ENCODE measurements around the gene RRM1.
"Not testable (repeated sequence)": the region's sequence is repeated elsewhere in the genome, so short reads cannot be mapped to it uniquely, and the experiment has no call there.

The RRM1 gene

GRCh38 chr11:4095509-4096230 is 1.1 kb downstream of the RRM1 start:
- Mint-ChIP-seq H3K9me3 (no peaks in the 10 kb centered on the region), H3K4me1 (peaks cover 80% of the 10 kb centered on the region), H3K36me3 (peaks cover 7% of the 10 kb centered on the region)

GRCh38 chr11:4098026-4098621 is 3.5 kb downstream of the RRM1 start:
- Mint-ChIP-seq H3K4me3 (no peak overlapping the region), H3K36me3 (peaks cover 10% of the 10 kb centered on the region), H3K9me3 (no peaks in the 10 kb centered on the region), H3K27me3 (no peaks in the 10 kb centered on the region), H3K27ac (no peak overlapping the region), H3K4me1 (peaks cover 71% of the 10 kb centered on the region)

More at GRCh38 chr11:4095509-4096230, 1.1 kb downstream of the RRM1 start:
- Mint-ChIP-seq H3K27ac (peak overlapping the region; percentile 97), H3K4me3 (peak overlapping the region; percentile 94), H3K27me3 (no peaks in the 10 kb centered on the region)

GRCh38 chr11:4102711-4103110 is 8.1 kb downstream of the RRM1 start:
- Mint-ChIP-seq H3K36me3 (peaks cover 17% of the 10 kb centered on the region), H3K27ac (peak overlapping the region; percentile 3), H3K9me3 (no peaks in the 10 kb centered on the region), H3K4me1 (peaks cover 42% of the 10 kb centered on the region), H3K27me3 (no peaks in the 10 kb centered on the region), H3K4me3 (no peak overlapping the region)

- Mint-ChIP-seq H3K36me3 (peaks cover 18% of the 10 kb centered on the region), H3K27me3 (no peaks in the 10 kb centered on the region), H3K4me1 (peaks cover 37% of the 10 kb centered on the region), H3K4me3 (no peak overlapping the region), H3K9me3 (no peaks in the 10 kb centered on the region), H3K27ac (no peak overlapping the region)
Observed at GRCh38 chr11:4103269-4103668, 8.7 kb downstream of the RRM1 start.

- Mint-ChIP-seq H3K36me3 (peaks cover 16% of the 10 kb centered on the region), H3K4me3 (no peak overlapping the region), H3K27me3 (no peaks in the 10 kb centered on the region), H3K4me1 (peaks cover 13% of the 10 kb centered on the region), H3K27ac (no peak overlapping the region), H3K9me3 (no peaks in the 10 kb centered on the region)
Observed at GRCh38 chr11:4105916-4106315, 11.3 kb downstream of the RRM1 start.

GRCh38 chr11:4111834-4112233 is 17.2 kb downstream of the RRM1 start:
- Mint-ChIP-seq H3K27ac (no peak overlapping the region), H3K36me3 (peaks cover 20% of the 10 kb centered on the region), H3K4me1 (no peaks in the 10 kb centered on the region), H3K9me3 (no peaks in the 10 kb centered on the region), H3K4me3 (no peak overlapping the region), H3K27me3 (no peaks in the 10 kb centered on the region)

GRCh38 chr11:4115128-4115527 is 20.5 kb downstream of the RRM1 start:
- H3K36me3 Mint-ChIP-seq: peaks cover 20% of the 10 kb centered on the region
- H3K9me3 Mint-ChIP-seq: no peaks in the 10 kb centered on the region
- no peak overlapping the region for H3K4me3 Mint-ChIP-seq
- H3K27me3 Mint-ChIP-seq: no peaks in the 10 kb centered on the region
- peaks cover 3% of the 10 kb centered on the region for H3K4me1 Mint-ChIP-seq
- no peak overlapping the region for H3K27ac Mint-ChIP-seq

GRCh38 chr11:4118107-4118506 is 23.5 kb downstream of the RRM1 start:
- peaks cover 3% of the 10 kb centered on the region for H3K4me1 Mint-ChIP-seq
- H3K4me3 Mint-ChIP-seq: no peak overlapping the region
- no peak overlapping the region for H3K27ac Mint-ChIP-seq
- peaks cover 30% of the 10 kb centered on the region for H3K36me3 Mint-ChIP-seq
- H3K9me3 Mint-ChIP-seq: no peaks in the 10 kb centered on the region
- H3K27me3 Mint-ChIP-seq: no peaks in the 10 kb centered on the region

- H3K27ac Mint-ChIP-seq: no peak overlapping the region
Observed at GRCh38 chr11:4123218-4123617, 28.6 kb downstream of the RRM1 start.

GRCh38 chr11:4125141-4125540 is 30.5 kb downstream of the RRM1 start:
- Mint-ChIP-seq H3K36me3 (peaks cover 36% of the 10 kb centered on the region), H3K4me3 (no peak overlapping the region), H3K27ac (no peak overlapping the region), H3K9me3 (no peaks in the 10 kb centered on the region), H3K27me3 (no peaks in the 10 kb centered on the region), H3K4me1 (no peaks in the 10 kb centered on the region)

More at GRCh38 chr11:4123218-4123617, 28.6 kb downstream of the RRM1 start:
- H3K4me1 Mint-ChIP-seq: no peaks in the 10 kb centered on the region
- no peaks in the 10 kb centered on the region for H3K9me3 Mint-ChIP-seq
- H3K27me3 Mint-ChIP-seq: no peaks in the 10 kb centered on the region
- H3K4me3 Mint-ChIP-seq: no peak overlapping the region
- H3K36me3 Mint-ChIP-seq: peaks cover 36% of the 10 kb centered on the region

GRCh38 chr11:4127357-4127756 is 32.8 kb downstream of the RRM1 start:
- Mint-ChIP-seq H3K4me1 (no peaks in the 10 kb centered on the region), H3K27me3 (no peaks in the 10 kb centered on the region), H3K27ac (no peak overlapping the region), H3K9me3 (no peaks in the 10 kb centered on the region), H3K4me3 (no peak overlapping the region), H3K36me3 (peaks cover 25% of the 10 kb centered on the region)

GRCh38 chr11:4130219-4130618 is 35.6 kb downstream of the RRM1 start:
- not testable (repeated sequence) for H3K4me3 Mint-ChIP-seq, H3K9me3 Mint-ChIP-seq, H3K27ac Mint-ChIP-seq, H3K27me3 Mint-ChIP-seq, H3K4me1 Mint-ChIP-seq
- H3K36me3 Mint-ChIP-seq: peaks cover 22% of the 10 kb centered on the region

GRCh38 chr11:4134806-4135205 is 40.2 kb downstream of the RRM1 start:
- no peaks in the 10 kb centered on the region for H3K9me3 Mint-ChIP-seq
- H3K36me3 Mint-ChIP-seq: peaks cover 31% of the 10 kb centered on the region
- no peaks in the 10 kb centered on the region for H3K27me3 Mint-ChIP-seq
- no peak overlapping the region for H3K4me3 Mint-ChIP-seq
- H3K4me1 Mint-ChIP-seq: no peaks in the 10 kb centered on the region
- H3K27ac Mint-ChIP-seq: peak overlapping the region; percentile 46

GRCh38 chr11:4138497-4138896 is 43.9 kb downstream of the RRM1 start:
- H3K27ac Mint-ChIP-seq: no peak overlapping the region
- no peaks in the 10 kb centered on the region for H3K27me3 Mint-ChIP-seq
- H3K4me3 Mint-ChIP-seq: no peak overlapping the region
- peaks cover 13% of the 10 kb centered on the region for H3K9me3 Mint-ChIP-seq
- H3K36me3 Mint-ChIP-seq: peaks cover 46% of the 10 kb centered on the region
- H3K4me1 Mint-ChIP-seq: no peaks in the 10 kb centered on the region

GRCh38 chr11:4140067-4140636 is 45.6 kb downstream of the RRM1 start:
- Mint-ChIP-seq H3K4me3 (no peak overlapping the region), H3K9me3 (peaks cover 13% of the 10 kb centered on the region), H3K27ac (no peak overlapping the region), H3K36me3 (peaks cover 38% of the 10 kb centered on the region), H3K27me3 (no peaks in the 10 kb centered on the region), H3K4me1 (no peaks in the 10 kb centered on the region)

- no peak overlapping the region for H3K4me3 Mint-ChIP-seq
- H3K9me3 Mint-ChIP-seq: no peaks in the 10 kb centered on the region
- no peak overlapping the region for H3K27ac Mint-ChIP-seq
- peaks cover 6% of the 10 kb centered on the region for H3K36me3 Mint-ChIP-seq
- H3K4me1 Mint-ChIP-seq: no peaks in the 10 kb centered on the region
- H3K27me3 Mint-ChIP-seq: no peaks in the 10 kb centered on the region
Observed at GRCh38 chr11:4146070-4146771, 51.6 kb downstream of the RRM1 start.

Measured in activated naive CD4-positive, alpha-beta T cell treated with anti-CD3 and anti-CD28 coated beads, Interleukin-2, amount 50 U/mL, for 24 hours (primary cell).